Breast epithelium (tissue), 3 donors: ENCODE results near the gene SEM1.

Source experiments
- CTCF ChIP-seq, 3 donors: fragments of 450-650 bp; IDR thresholded peaks; one replicate each; pipeline ENCODE4 v1.5.1; 2016 to 2017; ENCODE audit warnings: antibody characterized with exemption in 3 of 3, mild to moderate bottlenecking in 3 of 3, moderate library complexity in 3 of 3
- POLR2A ChIP-seq: fragments of 450-650 bp; IDR thresholded peaks from one replicate; pipeline ENCODE4 v1.6.1; 2016; ENCODE audit warnings: antibody characterized with exemption, mild to moderate bottlenecking, moderate library complexity
- POLR2AphosphoS5 ChIP-seq, 3 donors: sonication (generic); formaldehyde crosslinking; IDR thresholded peaks; one replicate each; pipeline ENCODE4 v1.6.1; 2017; ENCODE audit warnings: antibody characterized with exemption in 3 of 3

DNA sequence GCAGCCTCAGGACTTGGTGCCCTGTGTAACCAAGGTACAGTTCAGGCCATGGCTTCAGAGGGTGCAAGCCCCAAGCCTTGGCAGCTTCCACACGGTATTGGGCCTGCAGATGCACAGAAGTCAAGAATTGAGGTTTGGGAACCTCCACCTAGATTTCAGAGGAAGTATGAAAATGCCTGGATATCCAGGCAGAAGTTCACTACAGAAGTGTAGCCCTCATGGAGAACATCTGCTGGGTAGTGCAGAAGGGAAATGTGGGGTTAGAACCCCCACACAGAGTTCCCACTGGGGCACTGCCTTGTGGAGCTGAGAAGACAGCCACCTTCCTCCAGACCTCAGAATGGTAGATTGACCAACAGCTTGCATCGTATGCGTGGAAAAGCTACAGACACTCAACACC, 3.4 kb upstream of the SEM1 start:
- no peak for TF ChIP-seq CTCF (IDR thresholded peaks at IDR 0.05)
- TF ChIP-seq POLR2A = no peak
- no peak for TF ChIP-seq POLR2AphosphoS5 (IDR thresholded peaks at IDR 0.05)
